Dermis microvascular lymphatic vessel endothelial cell (primary cell): Measurements from ENCODE around the gene BNIP2. TPM values are rescaled to one million over a fixed set of nuclear protein-coding genes. Genes with fewer than 3 reads are reported as not detected.
A peak's percentile ranks its signal among the peaks of the same experiment; 100 is the strongest.
"Not testable (repeated sequence)": the region's sequence is repeated elsewhere in the genome, so short reads cannot be mapped to it uniquely, and the experiment has no call there.

ENCODE experiments used
- DNase-seq, 2 donors: peaks; one replicate each; pipeline versions ENCODE4 v3.0.0 to v3.0.0-alpha.2; 2010; ENCODE audit warnings: low read depth in 2 of 2
- total RNA-seq: library from RNA; depleted of rRNA; stranded (reverse); fragments of >200 nt; gene quantifications from 2 replicates; pipeline ENCODE4 v1.2.1, GENCODE V29; 2014

The BNIP2 gene
- total RNA-seq = 78.4 and 116 TPM in 2 replicates

DNA sequence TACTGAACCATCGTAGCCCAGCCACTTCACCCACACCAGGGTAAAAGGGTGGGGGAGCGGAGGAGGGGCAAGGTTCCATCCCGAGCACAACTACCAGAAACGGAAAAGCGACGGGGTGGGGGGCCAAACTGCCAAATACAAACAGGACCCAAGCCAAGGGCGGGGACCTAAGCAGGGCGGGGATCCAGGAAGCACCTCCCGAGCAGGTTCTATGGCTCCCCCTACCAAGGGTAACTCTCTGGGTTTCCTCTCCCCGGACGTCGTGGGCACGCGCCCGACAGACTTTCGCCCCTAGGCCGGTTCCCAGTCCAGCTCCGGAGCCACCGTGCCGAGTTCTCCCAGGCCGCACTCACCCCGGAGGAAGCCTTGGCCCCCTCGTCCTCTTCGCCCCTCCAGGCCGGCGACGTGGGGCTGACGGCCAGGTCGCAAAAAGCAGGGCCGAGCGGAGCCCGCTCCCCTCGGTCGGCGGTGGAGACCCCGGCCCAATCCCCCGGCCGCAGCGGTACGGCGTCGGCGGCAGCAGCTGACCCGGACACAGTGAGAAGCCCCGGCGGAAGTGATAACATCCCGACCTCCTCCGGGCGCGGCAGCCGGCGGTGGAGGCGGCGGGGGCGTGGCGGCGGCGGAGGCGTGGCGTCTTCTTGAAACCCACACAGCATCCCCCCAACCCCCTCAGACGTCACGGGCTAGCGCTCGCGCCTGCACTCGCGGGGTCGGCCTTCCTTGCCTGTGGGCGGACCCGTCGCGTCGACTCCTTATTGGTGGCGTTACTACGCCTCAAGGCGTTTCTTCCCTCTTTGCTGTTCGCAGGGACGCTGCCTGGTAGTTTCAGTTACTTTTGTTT lies at the start of gene BNIP2:
Gene BNIP2, minus strand, starts transcription at position 539 of the 844 bp plus-strand sequence. CDS start 6,863 bp downstream, outside the sequence.
- peak; percentile 90 to 99 for DNase-seq

DNA sequence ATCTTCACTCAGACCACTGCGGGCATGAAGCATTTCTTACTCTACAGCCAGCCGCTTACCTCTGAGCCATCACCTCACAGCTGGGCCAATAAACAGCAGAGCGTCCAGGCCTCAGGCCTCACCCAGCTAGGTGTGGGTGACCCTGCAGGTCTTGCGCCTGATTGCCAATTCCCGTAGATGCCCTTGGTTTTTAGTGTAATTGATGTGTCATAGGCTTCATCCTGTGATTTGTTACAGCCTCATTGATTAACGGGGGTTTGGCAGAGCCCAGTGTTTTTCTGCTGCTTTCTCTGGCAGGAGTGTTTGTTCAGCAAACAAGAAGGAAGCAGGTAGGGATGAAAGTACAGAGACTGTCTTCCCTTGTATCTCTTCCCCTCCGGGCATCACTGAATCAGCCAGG lies 49.6 kb upstream of the BNIP2 start:
- DNase-seq = no peak

DNA sequence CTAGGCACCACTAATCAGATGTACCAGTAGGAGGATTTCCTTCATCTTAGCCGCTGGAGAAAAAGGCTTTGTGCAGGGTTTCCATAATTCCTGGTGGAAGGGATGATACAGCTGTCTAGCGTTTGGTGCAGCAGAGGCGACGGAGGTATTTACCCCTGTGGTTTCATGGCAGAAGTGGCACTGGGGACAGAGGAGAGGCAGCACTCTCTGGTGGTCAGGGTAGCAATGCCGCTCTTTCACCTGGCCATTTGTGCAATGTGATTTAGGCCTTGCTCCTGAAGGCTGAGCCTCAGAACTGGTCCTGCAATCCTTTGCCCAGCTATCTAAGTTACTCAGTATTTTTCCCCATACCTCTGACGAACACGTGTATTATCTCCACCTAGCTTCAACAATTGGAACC lies 47.1 kb upstream of the BNIP2 start:
- no peak for DNase-seq

- no peak for DNase-seq
Observed at GRCh38 chr15:59725151-59725486, 36.0 kb upstream of the BNIP2 start.

- no peak for DNase-seq
Observed at GRCh38 chr15:59723687-59724346, 34.7 kb upstream of the BNIP2 start.

- DNase-seq = no peak
Observed at GRCh38 chr15:59722476-59722875, 33.4 kb upstream of the BNIP2 start.

DNA sequence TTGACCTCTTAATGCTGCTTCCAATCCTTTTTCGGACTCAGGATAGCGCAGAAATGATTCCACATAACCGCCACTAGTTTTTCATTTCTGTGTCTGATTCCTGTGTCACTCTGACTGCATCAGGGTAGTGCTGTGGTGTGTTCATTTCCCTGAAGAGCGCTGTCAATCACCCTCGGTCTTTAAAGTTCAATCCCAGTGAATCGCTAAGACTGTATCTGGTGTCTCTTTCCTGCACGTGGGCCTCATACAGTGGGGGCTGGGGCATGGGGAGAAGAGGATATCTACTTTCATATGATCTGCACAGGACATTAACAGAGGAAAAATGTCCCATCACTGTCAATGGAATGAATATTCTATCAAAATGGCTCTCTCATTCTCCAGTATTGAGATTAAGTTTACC lies 32.9 kb upstream of the BNIP2 start:
- DNase-seq = no peak

DNA sequence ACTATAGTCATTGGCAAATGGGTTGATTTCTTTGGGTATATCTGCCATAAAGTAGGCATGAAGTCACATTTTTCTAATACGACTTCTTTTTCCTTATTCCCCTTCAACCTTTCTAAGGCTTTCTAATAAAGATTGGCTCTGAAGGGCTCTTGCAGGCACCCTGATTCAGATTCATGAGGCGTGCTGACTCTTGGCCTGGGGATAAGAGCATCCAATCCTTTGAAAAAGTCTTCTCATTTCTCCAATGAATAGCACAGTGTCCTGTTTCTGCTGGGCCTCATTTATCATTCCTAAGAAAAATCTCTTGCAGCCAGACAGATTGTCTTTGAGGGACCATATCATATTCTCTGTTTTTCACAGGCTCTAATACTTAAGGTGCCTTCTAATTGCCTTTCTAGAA lies 32.3 kb upstream of the BNIP2 start:
- DNase-seq = no peak

DNA sequence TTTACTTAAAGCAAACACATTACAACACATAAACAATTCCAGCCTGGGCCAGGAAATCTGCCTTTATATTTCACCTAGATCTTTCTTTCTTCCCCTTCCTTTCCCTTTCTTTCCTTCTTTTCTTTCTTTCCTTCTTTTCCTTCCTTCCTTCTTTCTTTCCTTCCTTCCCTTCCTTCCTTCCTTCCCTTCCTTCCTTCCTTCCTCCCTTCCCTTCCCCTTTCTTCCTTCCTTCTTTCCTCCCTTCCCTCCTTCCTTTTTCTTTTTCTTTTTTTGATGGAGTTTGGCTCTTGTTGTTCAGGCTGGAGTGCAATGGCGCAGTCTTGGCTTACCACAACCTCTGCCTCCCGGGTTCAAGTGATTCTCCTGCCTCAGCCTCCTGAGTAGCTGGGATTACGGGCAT lies 24.1 kb upstream of the BNIP2 start:
- no peak for DNase-seq

- DNase-seq = no peak
Observed at GRCh38 chr15:59711451-59712243, 22.5 kb upstream of the BNIP2 start.

DNA sequence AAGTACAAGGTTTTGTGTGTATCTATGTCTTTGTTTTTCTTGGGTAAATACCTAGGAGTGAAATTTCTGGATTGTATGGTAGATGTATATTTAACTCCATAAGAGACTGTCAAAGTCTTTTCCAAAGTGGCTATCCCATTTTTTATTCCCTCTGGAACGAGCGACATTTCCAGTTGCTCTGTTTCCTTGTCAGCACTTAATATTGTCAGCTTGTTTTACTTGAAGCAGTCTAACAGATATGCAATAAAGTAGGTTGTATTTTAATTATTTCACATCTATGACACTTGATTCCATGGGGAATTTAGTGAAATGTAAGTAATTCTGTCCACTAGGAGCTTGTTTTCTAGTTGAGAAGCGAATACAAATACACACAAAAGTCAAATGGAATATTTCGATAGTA lies 18.5 kb upstream of the BNIP2 start:
- DNase-seq = no peak

DNA sequence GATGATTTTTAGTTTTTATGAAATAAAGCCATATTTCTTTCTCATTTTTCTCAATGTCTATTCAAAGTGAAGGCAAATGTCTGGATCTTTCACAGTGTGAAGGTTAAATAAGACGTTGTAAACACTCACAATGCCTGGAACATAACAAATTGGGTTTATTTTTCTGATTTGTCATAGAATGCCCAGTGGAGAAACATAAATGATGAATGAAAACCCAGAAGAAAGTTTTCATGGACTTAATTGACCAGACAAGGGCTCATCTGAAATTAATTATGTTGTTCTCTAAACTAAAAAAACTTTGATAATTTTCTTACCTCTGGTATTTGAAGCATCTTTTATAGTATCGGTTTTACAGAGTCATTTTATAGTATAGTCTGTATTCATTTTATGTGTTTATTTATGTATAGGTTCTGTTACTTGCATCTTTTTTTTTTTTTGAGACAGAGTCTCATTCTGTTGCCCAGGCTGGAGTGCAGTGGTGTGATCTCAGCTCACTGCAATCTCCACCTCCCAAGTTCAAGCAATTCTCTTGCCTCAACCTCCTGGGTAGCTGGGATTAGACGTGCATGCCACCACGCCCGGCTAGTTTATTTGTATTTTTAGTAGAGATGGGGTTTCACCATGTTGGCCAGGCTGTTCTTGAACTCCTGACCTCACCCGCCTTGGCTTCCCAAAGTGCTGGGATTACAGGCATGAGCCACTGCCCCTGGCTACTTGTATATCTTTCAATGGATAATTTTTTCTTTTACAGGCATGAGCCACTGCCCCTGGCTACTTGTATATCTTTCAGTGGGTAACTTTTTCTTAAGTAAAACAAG lies 15.1 kb upstream of the BNIP2 start:
- DNase-seq = no peak

GRCh38 chr15:59702351-59702750 lies 13.2 kb upstream of the BNIP2 start:
- DNase-seq = no peak

GRCh38 chr15:59701880-59702279 lies 12.8 kb upstream of the BNIP2 start:
- DNase-seq = no peak

- DNase-seq = peak; percentile 22 to 54
Observed at GRCh38 chr15:59699810-59700431, 10.8 kb upstream of the BNIP2 start.

GRCh38 chr15:59698065-59698464 lies 8.9 kb upstream of the BNIP2 start:
- DNase-seq = not testable (repeated sequence)

DNA sequence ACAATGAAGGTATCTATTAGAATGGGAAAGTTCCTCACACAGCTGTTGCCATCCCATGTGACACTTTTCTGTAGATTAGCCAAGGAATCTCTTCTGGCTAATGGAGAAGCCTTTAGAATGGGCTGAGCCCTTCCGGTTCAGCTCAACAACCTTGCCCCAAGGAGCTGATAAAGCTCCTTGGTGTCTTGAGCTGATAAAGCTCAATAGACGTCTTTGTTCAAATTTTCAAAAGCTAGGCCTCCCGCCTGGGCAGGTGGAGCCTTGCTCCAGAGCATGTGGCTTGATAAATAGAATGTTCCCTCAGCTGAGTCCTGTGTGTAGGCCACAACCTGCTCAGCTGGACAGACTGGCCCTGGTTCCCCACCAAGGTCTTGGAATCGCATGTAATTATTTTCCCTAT lies 7.2 kb upstream of the BNIP2 start:
- DNase-seq = no peak

DNA sequence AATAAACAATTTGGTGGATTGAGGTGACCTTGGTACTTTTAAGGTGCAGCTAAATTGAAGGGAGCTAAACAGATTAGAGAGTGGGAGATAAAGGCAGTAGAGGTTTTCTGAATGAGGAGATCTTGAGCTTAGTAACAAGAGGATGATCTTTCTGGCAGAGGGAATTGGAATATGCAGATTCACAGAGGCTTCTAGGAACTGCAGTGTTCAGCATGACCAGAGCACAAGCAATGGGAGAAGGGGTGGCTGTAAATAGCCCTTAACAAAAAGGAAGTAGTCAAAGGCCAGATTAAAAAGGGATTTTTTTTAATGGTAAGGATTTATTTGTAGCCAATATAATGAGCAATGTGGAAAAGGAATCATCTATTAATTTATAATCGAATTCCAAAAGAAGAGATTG lies 5.7 kb upstream of the BNIP2 start:
- DNase-seq = no peak

DNA sequence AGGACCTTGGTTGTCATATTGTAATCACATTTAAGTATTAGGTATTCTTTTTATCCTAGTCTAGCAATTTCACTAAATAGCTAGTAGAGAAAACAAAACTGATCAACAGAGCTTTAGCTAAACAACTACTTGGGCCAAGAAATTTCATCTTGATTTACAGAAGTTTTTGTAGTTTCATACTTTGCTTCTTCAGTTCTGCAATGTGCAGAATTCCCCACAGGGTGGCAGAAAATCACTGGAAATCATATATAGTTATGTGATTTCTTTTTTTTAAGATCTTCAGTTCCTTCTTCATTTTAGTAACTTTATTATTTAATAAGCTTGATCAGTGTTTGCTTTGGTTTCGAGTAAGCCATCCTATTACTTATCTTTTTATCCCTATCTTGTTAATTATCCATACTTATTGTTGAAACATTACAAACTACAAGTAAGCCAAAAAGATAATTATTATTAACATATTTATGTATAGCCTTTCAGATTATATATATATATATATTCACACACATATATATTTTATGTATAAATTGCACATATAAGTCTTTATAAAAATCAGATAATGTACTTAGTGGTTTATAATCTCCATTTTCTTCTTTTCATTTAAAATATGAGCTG lies 2.2 kb upstream of the BNIP2 start:
- peak; percentile 40 to 60 for DNase-seq

DNA sequence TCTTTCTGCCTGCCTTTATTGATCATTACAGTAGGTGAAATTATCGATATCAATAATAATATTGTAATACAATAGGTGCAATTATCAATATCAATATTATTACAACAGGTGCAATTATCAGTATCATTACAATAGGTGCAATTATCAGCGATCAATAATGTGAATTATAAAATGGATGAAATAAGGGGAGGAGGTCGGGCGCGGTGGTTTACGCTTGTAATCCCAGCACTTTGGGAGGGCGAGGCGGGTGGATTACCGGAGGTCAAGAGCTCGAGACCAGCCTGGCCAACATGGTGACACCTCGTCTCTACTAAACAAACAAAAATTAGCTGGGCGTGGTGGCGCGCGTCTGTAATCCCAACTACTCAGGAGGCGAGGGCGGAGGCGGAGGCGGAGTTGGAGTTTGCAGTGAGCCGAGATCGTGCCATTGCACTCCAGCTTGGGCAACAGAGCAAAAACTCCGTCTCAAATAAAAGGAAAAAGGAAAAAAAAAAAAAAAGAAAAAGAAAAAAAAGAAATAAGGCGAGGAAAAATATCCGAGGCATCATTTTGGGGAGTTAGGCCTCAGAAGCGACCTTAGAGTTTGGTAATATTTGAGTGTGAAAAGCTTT lies 611 bp upstream of the BNIP2 start:
- DNase-seq = peak in 1 of 2 donors; percentile 84
